ENCODE data around the gene HMX1. TPM values are rescaled to one million over a fixed set of nuclear protein-coding genes. Genes with fewer than 3 reads are reported as not detected.

HMX1 gene
- total RNA-seq, 1 donor from 2014 or later, result not detected

- ChIA-PET CTCF (no interaction called here), POLR2A (no interaction called here)
- Mint-ChIP-seq H3K4me3 (no peak overlapping the region), H3K36me3 (ENCODE audit: low read depth) (no peaks in the 10 kb centered on the region), H3K27me3 (peaks cover 64% of the 10 kb centered on the region), H3K4me1 (peaks cover 2% of the 10 kb centered on the region), H3K9me3 (peaks cover 2% of the 10 kb centered on the region), H3K27ac (no peak overlapping the region)
- no peak for TF ChIP-seq CTCF (IDR thresholded peaks at IDR 0.05)
- DNase-seq (no peak), ATAC-seq (ENCODE audit: low read depth) (no peak)
- intact Hi-C loops (cut with micrococcal nuclease), result no loop called here
Observed at GRCh38 chr4:8869898-8870646, 1.6 kb downstream of the HMX1 start.

- ATAC-seq (ENCODE audit: low read depth), result no peak
- H3K4me1 Mint-ChIP-seq, result peaks cover 2% of the 10 kb centered on the region
Observed at GRCh38 chr4:8869002-8869897, 2.4 kb downstream of the HMX1 start.

DNA sequence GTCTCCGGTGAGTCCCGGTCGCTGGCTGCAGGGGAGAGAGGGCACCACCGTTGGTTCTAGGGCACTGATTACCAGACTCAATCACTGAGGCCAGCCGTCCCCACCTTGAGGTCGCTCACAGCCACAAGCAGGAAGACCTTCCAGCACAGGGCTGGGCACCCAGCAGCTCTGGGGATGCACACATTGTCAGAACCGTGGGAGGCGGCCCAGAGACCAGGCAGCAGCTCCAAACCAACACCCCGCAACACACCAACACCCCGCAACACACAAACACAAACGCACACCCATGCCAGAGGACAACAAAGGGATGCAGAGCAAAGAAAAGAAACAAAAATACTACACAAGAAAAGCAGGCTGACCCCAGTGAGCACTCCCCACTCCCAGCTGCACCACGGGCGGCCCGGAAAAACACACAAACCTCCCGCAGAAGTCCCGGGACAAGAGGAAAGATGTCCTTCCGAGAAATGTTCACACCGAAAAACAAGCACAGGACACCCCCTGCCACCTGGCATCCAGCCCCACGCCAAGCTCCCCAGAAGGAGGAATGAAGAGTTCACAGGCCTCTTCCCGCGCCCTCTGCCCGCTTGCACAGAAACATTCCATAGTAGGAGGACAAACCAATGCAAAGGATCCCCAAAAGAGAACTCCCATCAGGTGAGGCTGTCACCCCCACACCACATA, 3.2 kb downstream of the HMX1 start:
- H3K27ac Mint-ChIP-seq, result no peak overlapping the region
- H3K4me1 Mint-ChIP-seq, result peaks cover 2% of the 10 kb centered on the region
- ChIA-PET CTCF (no interaction called here), POLR2A (no interaction called here)
- H3K36me3 Mint-ChIP-seq (ENCODE audit: low read depth), result no peaks in the 10 kb centered on the region
- peaks cover 65% of the 10 kb centered on the region for H3K27me3 Mint-ChIP-seq
- ATAC-seq (ENCODE audit: low read depth) (no peak), DNase-seq (no peak)
- H3K9me3 Mint-ChIP-seq, result no peaks in the 10 kb centered on the region
- TF ChIP-seq CTCF (IDR thresholded peaks at IDR 0.05), result no peak
- H3K4me3 Mint-ChIP-seq, result no peak overlapping the region
- intact Hi-C loops (cut with micrococcal nuclease), result no loop called here

More at GRCh38 chr4:8869002-8869897, 2.4 kb downstream of the HMX1 start:
- no peak overlapping the region for H3K27ac Mint-ChIP-seq
- POLR2A ChIA-PET, result no interaction called here
- peaks cover 62% of the 10 kb centered on the region for H3K27me3 Mint-ChIP-seq
- CTCF ChIA-PET, result no interaction called here
- DNase-seq, result no peak
- intact Hi-C loops (cut with micrococcal nuclease), result no loop called here
- H3K9me3 Mint-ChIP-seq, result no peaks in the 10 kb centered on the region
- TF ChIP-seq CTCF (IDR thresholded peaks at IDR 0.05), result no peak
- H3K36me3 Mint-ChIP-seq (ENCODE audit: low read depth), result no peaks in the 10 kb centered on the region
- H3K4me3 Mint-ChIP-seq, result no peak overlapping the region

DNA sequence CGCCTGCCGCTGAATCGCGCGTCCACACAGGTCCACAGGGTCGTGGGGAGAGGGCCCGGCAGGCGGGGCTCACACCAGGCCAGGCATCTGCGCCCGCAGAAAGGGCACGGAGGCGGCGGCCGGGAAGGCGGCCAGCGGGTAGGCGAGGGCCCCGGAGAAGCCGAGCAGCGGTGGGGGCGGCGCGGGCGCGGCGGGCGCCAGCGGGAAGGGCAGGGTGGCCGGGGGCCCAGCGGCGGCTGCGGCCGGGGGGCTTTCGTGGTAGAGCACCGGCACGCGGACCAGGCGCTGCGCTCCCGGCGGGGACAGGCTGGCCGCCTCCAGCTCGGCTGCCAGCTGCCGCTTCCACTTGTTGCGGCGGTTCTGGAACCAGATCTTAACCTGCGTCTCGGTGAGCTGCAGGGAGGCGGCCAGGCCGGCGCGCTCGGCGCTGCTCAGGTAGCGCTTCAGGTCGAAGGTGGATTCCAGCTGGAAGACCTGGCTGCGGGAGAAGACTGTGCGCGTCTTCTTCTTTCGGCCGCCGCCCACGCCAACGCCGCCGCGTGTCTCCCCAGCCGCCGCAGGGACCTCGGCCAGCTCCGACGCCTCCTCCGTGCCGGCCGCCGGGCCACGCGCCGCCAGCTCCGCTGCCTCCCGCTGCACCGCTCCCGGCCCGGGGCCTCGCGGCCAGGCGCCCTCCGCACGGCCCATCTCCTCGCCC, 3.9 kb downstream of the HMX1 start:
- no peaks in the 10 kb centered on the region for H3K36me3 Mint-ChIP-seq (ENCODE audit: low read depth)
- H3K4me1 Mint-ChIP-seq, result peaks cover 2% of the 10 kb centered on the region
- no peaks in the 10 kb centered on the region for H3K9me3 Mint-ChIP-seq
- ChIA-PET CTCF (no interaction called here), POLR2A (no interaction called here)
- ATAC-seq (ENCODE audit: low read depth), result no peak
- H3K27ac Mint-ChIP-seq, result no peak overlapping the region
- H3K27me3 Mint-ChIP-seq, result peaks cover 62% of the 10 kb centered on the region
- DNase-seq, result no peak
- no peak overlapping the region for H3K4me3 Mint-ChIP-seq
- intact Hi-C loops (cut with micrococcal nuclease), result no loop called here
- no peak for TF ChIP-seq CTCF (IDR thresholded peaks at IDR 0.05)

Data from activated B cell treated with CpG ODN at 0.5 μM for 24 hours (primary cell).